Endodermal cell (in vitro differentiated cells): Measurements from ENCODE around the gene KHSRP. TPM values are rescaled to one million over a fixed set of nuclear protein-coding genes. Genes with fewer than 3 reads are reported as not detected.

Experiments
- DNase-seq: peaks from one replicate; pipeline ENCODE4 v3.0.0-alpha.2; 2017
- H3K27ac ChIP-seq: 2 replicates; pipeline ENCODE4 v1.5.1; 2013; ENCODE audit warnings: mild to moderate bottlenecking, low read depth, low read length, moderate library complexity
- H3K27me3 ChIP-seq: 2 replicates; pipeline ENCODE4 v1.6.1; 2013; ENCODE audit warnings: mild to moderate bottlenecking, low read length, moderate library complexity; ENCODE audit not compliant: insufficient read depth, control insufficient read depth, poor library complexity, severe bottlenecking
- H3K36me3 ChIP-seq: 2 replicates; pipeline ENCODE4 v1.7.0; 2013; ENCODE audit warnings: mild to moderate bottlenecking, low read length, moderate library complexity; ENCODE audit not compliant: control insufficient read depth, insufficient read depth
- H3K4me1 ChIP-seq: one replicate; pipeline ENCODE4 v1.7.0; 2013; ENCODE audit warnings: low read length; ENCODE audit not compliant: control insufficient read depth, insufficient read depth
- H3K4me3 ChIP-seq: 2 replicates; pipeline ENCODE4 v1.5.1; 2013; ENCODE audit warnings: mild to moderate bottlenecking, low read length, moderate library complexity
- H3K9ac ChIP-seq: 2 replicates; pipeline ENCODE4 v1.6.1; 2013; ENCODE audit warnings: mild to moderate bottlenecking, low read length, moderate library complexity; ENCODE audit not compliant: poor library complexity, severe bottlenecking; ENCODE audit errors: extremely low read depth
- H3K9me3 ChIP-seq: 2 replicates; pipeline ENCODE4 v1.6.1; 2013; ENCODE audit warnings: mild to moderate bottlenecking, low read length, moderate library complexity; ENCODE audit not compliant: control insufficient read depth
- H3K27ac Mint-ChIP-seq: 2 replicates; pipeline ENCODE4 v1.8.0; 2020; ENCODE audit warnings: mixed read lengths
- H3K27me3 Mint-ChIP-seq: 2 replicates; pipeline ENCODE4 v1.8.0; 2021; ENCODE audit warnings: mild to moderate bottlenecking, mixed read lengths; ENCODE audit not compliant: insufficient read depth
- H3K36me3 Mint-ChIP-seq: 2 replicates; pipeline ENCODE4 v1.8.0; 2020; ENCODE audit warnings: low read depth, mixed read lengths
- H3K4me1 Mint-ChIP-seq: 2 replicates; pipeline ENCODE4 v1.8.0; 2020; ENCODE audit warnings: mixed read lengths
- H3K4me3 Mint-ChIP-seq: 2 replicates; pipeline ENCODE4 v1.8.0; 2020; ENCODE audit warnings: mild to moderate bottlenecking, moderate library complexity, mixed read lengths
- H3K9me3 Mint-ChIP-seq: 2 replicates; pipeline ENCODE4 v1.8.0; 2020; ENCODE audit warnings: mild to moderate bottlenecking, mixed read lengths
- WGBS, 2 experiments: methylation state at CpG; one replicate each; pipeline versions ENCODE4 v1.1.5 to v1.1.7; 2013; ENCODE audit warnings: missing lambda C conversion rate in 2 of 2, mixed read lengths in 1 of 2; ENCODE audit not compliant: insufficient coverage in 1 of 2, insufficient read length in 1 of 2; 5-methylcytosine and 5-hydroxymethylcytosine counted together
- microRNA-seq: library from miRNA; unstranded; fragments of <30 nt; microRNA quantifications from one replicate; pipeline ENCODE4 v1.2.0, GENCODE V29; 2020; ENCODE audit warnings: borderline microRNAs expressed
- total RNA-seq, 2 donors: library from RNA; stranded (reverse); fragmentation: NEBNext Ultra II Directional in 1 of 2; extraction: Animal tissue kit (Norgen Biotek cat#: 25700) in 1 of 2; gene quantifications; 2 replicates in 1 of 2; 3 replicates in 1 of 2; pipeline ENCODE4 v1.2.1, GENCODE V29; 2021
- TF ChIP-seq, protein P1 (sequence below): fragments of 200-600 bp; sonication (generic); conservative IDR thresholded peaks from 2 replicates; pipeline ENCODE4 v1.5.0; 2021; ENCODE audit warnings: antibody characterized with exemption, mild to moderate bottlenecking

KHSRP gene
- total RNA-seq, 2 donors from 2014 or later, result 454 to 476 TPM

DNA sequence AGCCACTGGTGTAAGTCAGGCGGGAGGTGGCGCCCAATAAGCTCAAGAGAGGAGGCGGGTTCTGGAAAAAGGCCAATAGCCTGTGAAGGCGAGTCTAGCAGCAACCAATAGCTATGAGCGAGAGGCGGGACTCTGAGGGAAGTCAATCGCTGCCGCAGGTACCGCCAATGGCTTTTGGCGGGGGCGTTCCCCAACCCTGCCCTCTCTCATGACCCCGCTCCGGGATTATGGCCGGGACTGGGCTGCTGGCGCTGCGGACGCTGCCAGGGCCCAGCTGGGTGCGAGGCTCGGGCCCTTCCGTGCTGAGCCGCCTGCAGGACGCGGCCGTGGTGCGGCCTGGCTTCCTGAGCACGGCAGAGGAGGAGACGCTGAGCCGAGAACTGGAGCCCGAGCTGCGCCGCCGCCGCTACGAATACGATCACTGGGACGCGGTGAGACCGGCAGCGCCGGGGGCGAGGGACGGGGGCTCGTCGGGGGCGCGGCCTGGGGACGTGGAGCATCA, 52.0 kb downstream of the KHSRP start, which contains the start of gene ALKBH7:
ALKBH7 (plus strand) TSS at position 201 of the 502 bp plus-strand sequence; CDS start at position 228, 27 bp downstream.
- DNase-seq, result peak; percentile 98
- Mint-ChIP-seq H3K4me3 (peak within 1 kb of the TSS; percentile 84), H3K36me3 (peaks cover 18% of the 10 kb centered on the region), H3K27me3 (no peaks in the 10 kb centered on the region), H3K27ac (peak within 1 kb of the TSS; percentile 95), H3K4me1 (peaks cover 8% of the 10 kb centered on the region), H3K9me3 (no peaks in the 10 kb centered on the region)
- WGBS, 2 experiments, result 0% methylated on average over 18 to 47 of the region's 47 CpGs
- Histone ChIP-seq H3K4me1 (no peaks in the 10 kb centered on the region), H3K27ac (peak within 1 kb of the TSS; percentile 92), H3K9me3 (no peaks in the 10 kb centered on the region), H3K36me3 (peaks cover 9% of the 10 kb centered on the region), H3K27me3 (no peaks in the 10 kb centered on the region), H3K9ac (peak within 1 kb of the TSS; percentile 67), H3K4me3 (peak within 1 kb of the TSS; percentile 82)
- TF ChIP-seq, protein P1, sequence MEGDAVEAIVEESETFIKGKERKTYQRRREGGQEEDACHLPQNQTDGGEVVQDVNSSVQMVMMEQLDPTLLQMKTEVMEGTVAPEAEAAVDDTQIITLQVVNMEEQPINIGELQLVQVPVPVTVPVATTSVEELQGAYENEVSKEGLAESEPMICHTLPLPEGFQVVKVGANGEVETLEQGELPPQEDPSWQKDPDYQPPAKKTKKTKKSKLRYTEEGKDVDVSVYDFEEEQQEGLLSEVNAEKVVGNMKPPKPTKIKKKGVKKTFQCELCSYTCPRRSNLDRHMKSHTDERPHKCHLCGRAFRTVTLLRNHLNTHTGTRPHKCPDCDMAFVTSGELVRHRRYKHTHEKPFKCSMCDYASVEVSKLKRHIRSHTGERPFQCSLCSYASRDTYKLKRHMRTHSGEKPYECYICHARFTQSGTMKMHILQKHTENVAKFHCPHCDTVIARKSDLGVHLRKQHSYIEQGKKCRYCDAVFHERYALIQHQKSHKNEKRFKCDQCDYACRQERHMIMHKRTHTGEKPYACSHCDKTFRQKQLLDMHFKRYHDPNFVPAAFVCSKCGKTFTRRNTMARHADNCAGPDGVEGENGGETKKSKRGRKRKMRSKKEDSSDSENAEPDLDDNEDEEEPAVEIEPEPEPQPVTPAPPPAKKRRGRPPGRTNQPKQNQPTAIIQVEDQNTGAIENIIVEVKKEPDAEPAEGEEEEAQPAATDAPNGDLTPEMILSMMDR, result no peak

DNA sequence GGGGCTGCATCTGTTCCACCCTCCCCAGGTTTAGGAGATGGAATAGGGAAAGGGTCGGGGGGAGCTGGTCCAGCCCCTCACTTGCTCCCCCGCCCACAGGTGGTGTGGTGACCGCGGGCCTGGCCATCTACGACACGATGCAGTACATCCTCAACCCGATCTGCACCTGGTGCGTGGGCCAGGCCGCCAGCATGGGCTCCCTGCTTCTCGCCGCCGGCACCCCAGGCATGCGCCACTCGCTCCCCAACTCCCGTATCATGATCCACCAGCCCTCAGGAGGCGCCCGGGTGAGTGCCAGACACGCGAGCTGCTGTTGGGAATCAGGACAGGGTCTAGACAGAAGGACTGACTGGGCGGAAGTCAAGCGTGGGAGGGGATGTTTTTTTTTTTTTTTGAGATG, 60.3 kb downstream of the KHSRP start:
- 96% methylated on average over 21 of the region's 21 CpGs; no CpG with 5 or more reads in 1 of the 2 experiments for WGBS, 2 experiments
- H3K4me3 Mint-ChIP-seq, result no peak overlapping the region
- TF ChIP-seq, protein P1, result no peak
- no peak for DNase-seq
- H3K27me3 Mint-ChIP-seq, result peaks cover 2% of the 10 kb centered on the region
- no peak overlapping the region for H3K27ac ChIP-seq
- H3K9me3 Mint-ChIP-seq, result no peaks in the 10 kb centered on the region
- no peak overlapping the region for H3K4me3 ChIP-seq
- no peak overlapping the region for H3K9ac ChIP-seq
- H3K36me3 Mint-ChIP-seq, result peaks cover 45% of the 10 kb centered on the region
- peaks cover 3% of the 10 kb centered on the region for H3K4me1 Mint-ChIP-seq
- H3K27ac Mint-ChIP-seq, result no peak overlapping the region
- no peaks in the 10 kb centered on the region for H3K27me3 ChIP-seq
- H3K9me3 ChIP-seq, result no peaks in the 10 kb centered on the region
- no peaks in the 10 kb centered on the region for H3K4me1 ChIP-seq
- peaks cover 37% of the 10 kb centered on the region for H3K36me3 ChIP-seq

Small RNAs within 50 kb of the gene (microRNA-seq; reads per million reads assigned to microRNA genes)
- 2.2 reads per million, percentile 13 among the genes with 10 or more reads in this experiment for gene MIR3940
- gene MIR6790, result not detected
- gene MIR6885, result not detected

Other genes with a start within 250 kb of the KHSRP start
- 10 to 100 TPM; 50.1 to 51.8 TPM for gene MLLT1, start 144.8 kb downstream of the KHSRP start, total RNA-seq
- gene ACER1, start 91.2 kb downstream of the KHSRP start, total RNA-seq, result not detected
- gene CLPP, start 63.3 kb downstream of the KHSRP start, total RNA-seq, result 10 to 100 TPM; 79.8 to 87.7 TPM
- 10 to 100 TPM; 80.0 to 98.3 TPM for gene ALKBH7, start 52.0 kb downstream of the KHSRP start, total RNA-seq
- gene PSPN, start 48.9 kb downstream of the KHSRP start, total RNA-seq, result 1 to 10 TPM; 1.9 to 2.7 TPM
- 10 to 100 TPM; 59.2 to 66.4 TPM for gene GTF2F1, start 31.6 kb downstream of the KHSRP start, total RNA-seq
- under 1 TPM in 1 of 2 donors, not detected in 1; 0.46 TPM for gene SLC25A41, start 9.0 kb upstream of the KHSRP start, total RNA-seq
- 10 to 100 TPM; 34.9 to 39.5 TPM for gene SLC25A23, start 35.0 kb upstream of the KHSRP start, total RNA-seq
- 10 to 100 TPM; 46.4 to 50.9 TPM for gene CRB3, start 39.5 kb upstream of the KHSRP start, total RNA-seq
- 1 to 10 TPM; 1.7 to 2.1 TPM for gene DENND1C, start 57.0 kb upstream of the KHSRP start, total RNA-seq
- gene TUBB4A, start 77.5 kb upstream of the KHSRP start, total RNA-seq, result 1 to 10 TPM; 5.2 to 7.5 TPM
- gene TNFSF9, start 106.2 kb upstream of the KHSRP start, total RNA-seq, result 1 to 10 TPM in 1 of 2 donors, under 1 TPM in 1; 0.68 to 3.9 TPM
- 1 to 10 TPM in 1 of 2 donors, under 1 TPM in 1; 0.92 to 1.8 TPM for gene CD70, start 166.3 kb upstream of the KHSRP start, total RNA-seq
- under 1 TPM; 0.18 to 0.88 TPM for gene TNFSF14, start 245.3 kb upstream of the KHSRP start, total RNA-seq